Measurements from ENCODE around the gene UMODL1. TPM values are rescaled to one million over a fixed set of nuclear protein-coding genes. Genes with fewer than 3 reads are reported as not detected.

Gene UMODL1
- total and polyA plus RNA-seq, 8 donors, result under 0.01 TPM; not detected in 7

GRCh38 chr21:42082501-42083360 is 11.6 kb downstream of the UMODL1 start:
- WGBS, 5 donors, result 79 to 88% (median 86%) methylated on average over 19 to 22 of the region's 22 CpGs
- TF ChIP-seq POLR2A (IDR thresholded peaks at IDR 0.05), result no peak
- TF ChIP-seq POLR2AphosphoS5 (IDR thresholded peaks at IDR 0.05), result no peak
- no peak for TF ChIP-seq EP300 (IDR thresholded peaks at IDR 0.05)
- TF ChIP-seq CTCF (IDR thresholded peaks at IDR 0.05), result no peak
- DNase-seq, result no peak

GRCh38 chr21:42083361-42083690 is 12.2 kb downstream of the UMODL1 start:
- Histone ChIP-seq H3K4me3 (no peak overlapping the region), H3K27ac (no peak overlapping the region), H3K4me1 (peaks cover 0 to 14% (median 3%) of the 10 kb centered on the region in 4 donors), H3K36me3 (no peaks in the 10 kb centered on the region), H3K9me3 (no peaks in the 10 kb centered on the region), H3K27me3 (no peaks in the 10 kb centered on the region)
- no peak for DNase-seq
- WGBS, 5 donors, result 86 to 94% (median 89%) methylated on average over 6 of the region's 6 CpGs
- intact Hi-C loops (cut with DNase I; ENCODE audit: low total_unique reads), result no loop called here
- no peak for TF ChIP-seq POLR2AphosphoS5 (IDR thresholded peaks at IDR 0.05)
- TF ChIP-seq EP300 (IDR thresholded peaks at IDR 0.05), result no peak
- TF ChIP-seq CTCF (IDR thresholded peaks at IDR 0.05), result no peak
- no peak for TF ChIP-seq POLR2A (IDR thresholded peaks at IDR 0.05)

More at GRCh38 chr21:42082501-42083360, 11.6 kb downstream of the UMODL1 start:
- Histone ChIP-seq H3K27ac (no peak overlapping the region), H3K4me3 (no peak overlapping the region), H3K9me3 (no peaks in the 10 kb centered on the region), H3K36me3 (no peaks in the 10 kb centered on the region), H3K4me1 (peaks cover 0 to 14% (median 3%) of the 10 kb centered on the region in 4 donors), H3K27me3 (no peaks in the 10 kb centered on the region)
- intact Hi-C loops (cut with DNase I; ENCODE audit: low total_unique reads), result no loop called here

GRCh38 chr21:42084079-42084478 is 13.0 kb downstream of the UMODL1 start:
- intact Hi-C loops (cut with DNase I; ENCODE audit: low total_unique reads), result no loop called here
- H3K27me3 ChIP-seq, result no peaks in the 10 kb centered on the region
- peaks cover 0 to 14% (median 3%) of the 10 kb centered on the region in 4 donors for H3K4me1 ChIP-seq
- WGBS, 5 donors, result 86 to 91% (median 89%) methylated on average over 10 to 12 of the region's 12 CpGs
- no peak overlapping the region for H3K27ac ChIP-seq
- DNase-seq, result no peak
- H3K4me3 ChIP-seq, result no peak overlapping the region
- H3K36me3 ChIP-seq, result no peaks in the 10 kb centered on the region
- no peak for TF ChIP-seq EP300 (IDR thresholded peaks at IDR 0.05)
- TF ChIP-seq POLR2AphosphoS5 (IDR thresholded peaks at IDR 0.05), result no peak
- TF ChIP-seq POLR2A (IDR thresholded peaks at IDR 0.05), result no peak
- TF ChIP-seq CTCF (IDR thresholded peaks at IDR 0.05), result no peak
- no peaks in the 10 kb centered on the region for H3K9me3 ChIP-seq

- TF ChIP-seq CTCF (IDR thresholded peaks at IDR 0.05) (no peak), POLR2AphosphoS5 (IDR thresholded peaks at IDR 0.05) (no peak), POLR2A (IDR thresholded peaks at IDR 0.05) (no peak), EP300 (IDR thresholded peaks at IDR 0.05) (no peak)
These were observed 14.3 kb downstream of the UMODL1 start for GRCh38 chr21:42085246-42086077.

More at GRCh38 chr21:42085246-42086077, 14.3 kb downstream of the UMODL1 start:
- H3K9me3 ChIP-seq, result no peaks in the 10 kb centered on the region
- no peak overlapping the region for H3K4me3 ChIP-seq
- H3K36me3 ChIP-seq, result no peaks in the 10 kb centered on the region
- H3K27me3 ChIP-seq, result no peaks in the 10 kb centered on the region
- H3K4me1 ChIP-seq, result peaks cover 0 to 14% (median 3%) of the 10 kb centered on the region in 4 donors
- H3K27ac ChIP-seq, result no peak overlapping the region
- intact Hi-C loops (cut with DNase I; ENCODE audit: low total_unique reads), result no loop called here
- DNase-seq, result no peak
- WGBS, 5 donors, result 83 to 89% (median 85%) methylated on average over 16 of the region's 16 CpGs

Data from stomach (tissue), 9 donors.